GM10266 (cell line): Measurements from ENCODE around the gene NFATC2IP.
"Not testable (repeated sequence)": the region's sequence is repeated elsewhere in the genome, so short reads cannot be mapped to it uniquely, and the experiment has no call there.

Experiments
- DNase-seq: peaks from one replicate; pipeline ENCODE4 v3.0.0; 2012; ENCODE audit errors: extremely low spot score
- CTCF ChIP-seq: IDR thresholded peaks from 2 replicates; pipeline ENCODE4 v1.5.1; 2012; ENCODE audit warnings: mild to moderate bottlenecking, low read depth; ENCODE audit not compliant: control insufficient read depth, insufficient read depth; ENCODE audit errors: missing control alignments

Gene NFATC2IP

GRCh38 chr16:28918698-28919097, 32.0 kb upstream of the NFATC2IP start:
- no peak for DNase-seq
- TF ChIP-seq CTCF, result no peak

- DNase-seq, result no peak
- no peak for TF ChIP-seq CTCF
Observed at GRCh38 chr16:28923231-28923587, 27.5 kb upstream of the NFATC2IP start.

- no peak for TF ChIP-seq CTCF
- DNase-seq, result peak; percentile 79
Observed at GRCh38 chr16:28923652-28924398, 26.9 kb upstream of the NFATC2IP start.

GRCh38 chr16:28924399-28924761, 26.4 kb upstream of the NFATC2IP start:
- no peak for TF ChIP-seq CTCF

GRCh38 chr16:28924762-28925385, 25.9 kb upstream of the NFATC2IP start, which contains the start of gene RABEP2:
Gene RABEP2 (minus strand): TSS chr16:28925238. CDS start chr16:28925163, 75 bp downstream.
- peak; percentile 99 for DNase-seq
- no peak for TF ChIP-seq CTCF

More at GRCh38 chr16:28924399-28924761, 26.4 kb upstream of the NFATC2IP start:
- DNase-seq, result no peak

- no peak for TF ChIP-seq CTCF
- peak; percentile 80 for DNase-seq
Observed at GRCh38 chr16:28925386-28926228, 25.1 kb upstream of the NFATC2IP start.

GRCh38 chr16:28926284-28926683, 24.5 kb upstream of the NFATC2IP start:
- not testable (repeated sequence) for DNase-seq
